Upper lobe of right lung (tissue), 1 donor: ENCODE data around the gene ANKRD40CL. TPM values are rescaled to one million over a fixed set of nuclear protein-coding genes. Genes with fewer than 3 reads are reported as not detected.

Experiments
- ATAC-seq: fragments of 200-7000 bp; cut with Tn5 transposase; one replicate; pipeline ENCODE4 v1.9.1; 2020; ENCODE audit warnings: mild to moderate bottlenecking, moderate library complexity
- DNase-seq: peaks from one replicate; pipeline ENCODE4 v3.0.0-alpha.2; 2020
- H3K27ac ChIP-seq: fragments of 200-600 bp; one replicate; pipeline ENCODE4 v1.8.0; 2022
- H3K27me3 ChIP-seq: fragments of 200-600 bp; one replicate; pipeline ENCODE4 v1.8.0; 2022; ENCODE audit warnings: mild to moderate bottlenecking
- H3K36me3 ChIP-seq: fragments of 200-600 bp; one replicate; pipeline ENCODE4 v1.8.0; 2022
- H3K4me1 ChIP-seq: fragments of 200-600 bp; one replicate; pipeline ENCODE4 v1.8.0; 2022
- H3K4me3 ChIP-seq: fragments of 200-600 bp; one replicate; pipeline ENCODE4 v1.8.0; 2022; ENCODE audit warnings: mild to moderate bottlenecking
- H3K9me3 ChIP-seq: fragments of 200-600 bp; one replicate; pipeline ENCODE4 v1.8.0; 2022
- CTCF ChIP-seq: fragments of 200-600 bp; IDR thresholded peaks from one replicate; pipeline ENCODE4 v1.8.0; 2022; ENCODE audit warnings: antibody characterized with exemption
- intact Hi-C: fragments of 100-400 bp; cut with DNase I; formaldehyde crosslinking; loops from one replicate; pipeline ENCODE4 v1.11.0; 2022
- total RNA-seq: library from RNA; stranded (reverse); fragmentation: NEBNext Ultra II Directional; extraction: Animal tissue kit (Norgen Biotek cat#: 25700); gene quantifications from one replicate; pipeline ENCODE4 v1.2.1, GENCODE V29; 2021
- donor health status: DM: no; HTN: yes; CAD: no; lungs with severe emphysema.

The ANKRD40CL gene
- total RNA-seq, 1 donor from 2014 or later = not detected

GRCh38 chr17:50802609-50803571, 35.6 kb upstream of the ANKRD40CL start:
- TF ChIP-seq CTCF = no peak
- ATAC-seq (no peak), DNase-seq (no peak)
- Histone ChIP-seq H3K27ac (no peak overlapping the region), H3K27me3 (no peaks in the 10 kb centered on the region), H3K4me1 (no peaks in the 10 kb centered on the region), H3K9me3 (no peaks in the 10 kb centered on the region), H3K4me3 (no peak overlapping the region), H3K36me3 (no peaks in the 10 kb centered on the region)
- intact Hi-C loops = no loop called here

GRCh38 chr17:50800196-50800700, 32.9 kb upstream of the ANKRD40CL start:
- no peak for TF ChIP-seq CTCF
- intact Hi-C loops = no loop called here
- no peaks in the 10 kb centered on the region for H3K4me1 ChIP-seq
- no peak overlapping the region for H3K4me3 ChIP-seq
- no peaks in the 10 kb centered on the region for H3K36me3 ChIP-seq
- DNase-seq (no peak), ATAC-seq (no peak)
- H3K27ac ChIP-seq = no peak overlapping the region
- no peaks in the 10 kb centered on the region for H3K9me3 ChIP-seq
- no peaks in the 10 kb centered on the region for H3K27me3 ChIP-seq

GRCh38 chr17:50799582-50799981, 32.3 kb upstream of the ANKRD40CL start:
- no peak for ATAC-seq
- TF ChIP-seq CTCF = no peak
- Histone ChIP-seq H3K27me3 (no peaks in the 10 kb centered on the region), H3K4me1 (no peaks in the 10 kb centered on the region), H3K27ac (no peak overlapping the region), H3K4me3 (no peak overlapping the region), H3K9me3 (no peaks in the 10 kb centered on the region), H3K36me3 (no peaks in the 10 kb centered on the region)
- no peak for DNase-seq
- intact Hi-C loops = no loop called here

GRCh38 chr17:50798424-50799288, 31.3 kb upstream of the ANKRD40CL start:
- H3K9me3 ChIP-seq = no peaks in the 10 kb centered on the region
- H3K4me1 ChIP-seq = no peaks in the 10 kb centered on the region
- H3K4me3 ChIP-seq = no peak overlapping the region
- H3K36me3 ChIP-seq = no peaks in the 10 kb centered on the region
- intact Hi-C loops = no loop called here
- H3K27ac ChIP-seq = no peak overlapping the region
- no peaks in the 10 kb centered on the region for H3K27me3 ChIP-seq
- ATAC-seq (peak; percentile 8), DNase-seq (no peak)
- no peak for TF ChIP-seq CTCF

- H3K4me3 ChIP-seq = no peak overlapping the region
- no peaks in the 10 kb centered on the region for H3K27me3 ChIP-seq
- H3K36me3 ChIP-seq = no peaks in the 10 kb centered on the region
- H3K9me3 ChIP-seq = no peaks in the 10 kb centered on the region
- ATAC-seq (no peak), DNase-seq (no peak)
- intact Hi-C loops = no loop called here
- TF ChIP-seq CTCF = no peak
- no peak overlapping the region for H3K27ac ChIP-seq
- H3K4me1 ChIP-seq = no peaks in the 10 kb centered on the region
Measured at GRCh38 chr17:50797135-50797810, 30.0 kb upstream of the ANKRD40CL start.
